Measurements from ENCODE around the gene GPSM1.
"Not testable (repeated sequence)": the region's sequence is repeated elsewhere in the genome, so short reads cannot be mapped to it uniquely, and the experiment has no call there.

GPSM1 gene

DNA sequence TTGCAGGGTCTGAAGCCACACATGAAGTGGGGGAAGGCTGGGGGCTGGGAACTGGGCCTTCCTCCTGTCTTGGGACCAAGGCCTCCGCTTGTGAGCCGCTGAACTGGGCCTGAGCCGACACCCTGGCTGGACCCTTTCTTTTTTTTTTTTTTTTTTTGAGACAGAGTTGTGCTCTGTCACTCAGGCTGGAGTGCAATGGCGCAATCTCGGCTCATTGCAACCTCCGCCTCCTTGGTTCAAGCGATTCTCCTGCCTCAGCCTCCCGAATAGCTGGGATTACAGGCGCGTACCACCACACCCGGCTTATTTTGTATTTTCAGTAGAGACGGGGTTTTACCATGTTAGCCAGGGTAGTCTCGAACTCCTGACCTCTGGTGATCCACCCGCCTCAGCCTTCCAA, 8.1 kb upstream of the GPSM1 start:
- DNase-seq: not testable (repeated sequence)

DNA sequence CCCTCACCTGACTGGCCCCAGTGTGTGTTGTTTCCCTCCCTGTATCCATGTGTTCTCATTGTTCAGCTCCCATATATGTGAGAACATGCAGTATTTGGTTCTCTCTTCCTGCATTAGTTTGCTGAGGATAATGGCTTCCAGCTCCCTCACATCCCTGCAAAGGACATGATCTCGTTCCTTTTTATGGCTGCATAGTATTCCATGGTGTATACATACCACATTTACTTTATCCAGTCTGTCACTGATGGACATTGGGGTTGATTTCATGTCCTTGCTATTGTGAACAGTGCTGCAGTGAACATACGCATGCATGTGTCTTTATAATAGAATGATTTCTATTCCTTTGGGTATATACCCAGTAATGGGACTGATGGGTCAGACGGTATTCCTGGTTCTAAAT, 7.4 kb upstream of the GPSM1 start:
- not testable (repeated sequence) for DNase-seq

DNA sequence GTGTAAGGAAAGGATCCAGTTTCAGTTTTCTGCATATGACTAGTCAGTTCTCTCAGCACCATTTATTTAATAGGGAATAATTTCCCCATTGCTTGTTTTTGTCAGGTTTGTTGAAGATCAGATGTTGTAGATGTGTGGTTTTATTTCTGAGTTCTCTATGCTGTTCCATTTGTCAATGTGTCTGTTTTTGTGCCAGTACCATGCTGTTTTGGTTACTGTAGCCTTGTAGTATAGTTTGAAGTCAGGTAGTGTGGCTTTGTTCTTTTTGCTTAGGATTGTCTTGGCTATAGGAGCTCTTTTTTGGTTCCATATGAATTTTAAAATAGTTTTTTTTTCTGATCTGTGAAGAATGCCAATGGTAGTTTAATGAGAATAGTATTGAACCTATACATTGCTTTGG, 6.4 kb upstream of the GPSM1 start:
- not testable (repeated sequence) for DNase-seq

- DNase-seq: no peak
Observed at GRCh38 chr9:136321561-136321960, 5.8 kb upstream of the GPSM1 start.

DNA sequence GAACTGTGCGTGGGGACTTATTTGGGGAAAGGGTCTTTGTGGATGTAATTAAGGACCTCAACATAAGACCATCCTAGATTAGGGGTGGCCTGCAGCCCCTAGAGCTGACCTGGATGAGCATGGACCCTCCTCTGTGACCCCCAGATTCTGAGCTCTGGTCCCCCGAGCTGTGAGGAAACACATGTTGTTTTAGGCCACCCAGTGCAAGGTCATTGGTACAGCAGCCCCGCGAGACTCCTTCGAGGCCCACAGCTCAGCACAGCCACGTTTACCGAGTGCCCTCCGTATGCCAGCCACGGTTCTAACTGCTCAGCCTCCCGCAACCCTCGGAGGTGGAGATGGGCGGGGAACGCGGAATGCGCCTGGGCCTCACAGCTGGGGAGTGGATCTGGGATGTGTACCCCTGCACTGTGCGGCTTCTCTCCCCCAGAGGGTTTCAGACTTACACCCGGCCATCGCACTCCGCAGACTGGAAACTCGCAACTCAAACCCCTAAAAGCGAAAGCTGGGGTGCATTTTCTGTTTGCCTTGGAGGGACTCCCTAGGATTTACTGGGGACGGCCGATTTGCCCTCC, 4.5 kb upstream of the GPSM1 start:
- no peak for DNase-seq

DNA sequence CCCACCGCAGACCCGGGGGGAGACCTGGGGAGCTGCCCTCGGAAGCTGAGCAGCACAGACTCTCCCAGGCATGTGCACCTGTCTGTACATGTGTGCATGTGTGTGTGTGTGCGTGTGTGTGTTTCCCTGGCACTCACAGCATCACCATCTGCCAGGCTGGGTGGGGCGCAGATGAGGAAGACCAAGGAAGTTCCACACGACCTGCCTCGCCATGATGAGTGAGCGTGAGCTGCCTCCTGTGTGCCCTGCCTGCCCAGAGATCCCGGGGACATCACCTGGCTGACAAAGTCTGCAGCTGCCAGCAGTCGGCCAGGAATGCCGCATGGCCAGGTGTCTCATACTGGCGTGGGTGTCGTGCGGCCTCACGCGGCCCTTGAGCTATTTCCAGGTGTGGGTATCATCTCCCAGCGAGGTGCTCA, 4.0 kb upstream of the GPSM1 start:
- no peak for DNase-seq

GRCh38 chr9:136324501-136325300, 2.6 kb upstream of the GPSM1 start:
- no peak for DNase-seq

- DNase-seq: no peak
Observed at GRCh38 chr9:136325358-136325757, 2.0 kb upstream of the GPSM1 start.

GRCh38 chr9:136326061-136326760, 1.1 kb upstream of the GPSM1 start:
- DNase-seq: no peak

DNA sequence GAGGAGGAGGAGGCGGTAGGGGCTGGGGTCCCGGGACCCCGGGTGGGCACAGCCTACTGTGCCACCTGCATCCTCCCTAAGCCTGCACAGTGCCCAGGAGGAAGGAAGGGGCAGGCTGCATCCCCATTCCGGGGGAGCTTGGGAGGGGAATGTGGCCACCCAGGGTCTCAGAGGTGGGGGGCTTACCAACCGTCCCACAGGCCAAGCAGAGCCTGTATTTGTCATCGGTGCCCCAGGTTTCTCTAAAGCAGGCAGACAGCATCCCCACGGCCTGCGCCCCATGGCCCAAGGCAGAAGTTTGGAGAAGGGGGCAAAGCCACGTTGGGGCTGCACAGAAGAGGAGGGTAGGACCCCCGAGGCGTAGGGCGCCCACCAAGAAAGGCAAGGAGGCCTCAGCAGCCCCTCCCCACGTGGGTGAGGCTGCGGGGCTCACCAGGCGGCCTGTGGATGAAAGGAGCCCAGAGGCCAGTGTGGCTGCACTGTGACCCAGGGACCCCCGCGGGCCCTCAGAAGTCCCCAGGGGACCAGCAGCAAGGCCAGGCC, 507 bp upstream of the GPSM1 start:
- DNase-seq: no peak

DNA sequence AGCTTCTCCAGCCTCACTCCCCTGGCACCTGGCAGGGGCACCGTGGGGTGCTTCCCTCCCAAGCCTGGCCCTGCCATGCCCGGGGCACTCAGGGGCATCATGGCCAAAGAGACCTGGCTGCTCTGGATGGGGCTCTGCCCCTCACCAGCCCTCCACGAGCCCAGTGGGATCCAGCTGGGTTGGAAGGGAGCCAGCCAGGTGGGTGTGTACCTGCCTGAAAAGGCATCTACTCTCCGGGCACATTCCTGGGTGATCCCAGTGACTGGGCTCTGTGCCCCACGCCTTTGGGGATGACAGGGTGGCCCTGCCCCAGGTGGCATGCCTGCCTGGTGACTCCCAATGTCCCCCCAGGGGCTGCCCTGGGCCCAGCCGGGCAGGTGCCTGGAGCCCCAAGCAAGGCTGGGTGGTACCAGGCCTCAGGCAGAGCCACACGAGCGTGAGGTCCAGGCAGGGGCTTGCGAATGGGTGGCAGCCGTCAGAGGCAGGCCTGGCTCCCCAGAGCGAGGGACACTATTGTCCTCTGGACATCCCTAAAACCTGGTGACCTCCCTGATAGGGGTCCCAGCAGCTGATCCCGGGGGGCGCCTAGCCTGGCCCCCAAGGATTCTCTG, 777 bp downstream of the GPSM1 start:
- no peak for DNase-seq

- DNase-seq: peak; percentile 20
Observed at GRCh38 chr9:136328622-136329041, 1.3 kb downstream of the GPSM1 start.

GRCh38 chr9:136329211-136329627, 1.9 kb downstream of the GPSM1 start:
- no peak for DNase-seq

GRCh38 chr9:136329636-136330405, 2.5 kb downstream of the GPSM1 start:
- DNase-seq: no peak

- no peak for DNase-seq
Observed at GRCh38 chr9:136330406-136330990, 3.2 kb downstream of the GPSM1 start.

DNA sequence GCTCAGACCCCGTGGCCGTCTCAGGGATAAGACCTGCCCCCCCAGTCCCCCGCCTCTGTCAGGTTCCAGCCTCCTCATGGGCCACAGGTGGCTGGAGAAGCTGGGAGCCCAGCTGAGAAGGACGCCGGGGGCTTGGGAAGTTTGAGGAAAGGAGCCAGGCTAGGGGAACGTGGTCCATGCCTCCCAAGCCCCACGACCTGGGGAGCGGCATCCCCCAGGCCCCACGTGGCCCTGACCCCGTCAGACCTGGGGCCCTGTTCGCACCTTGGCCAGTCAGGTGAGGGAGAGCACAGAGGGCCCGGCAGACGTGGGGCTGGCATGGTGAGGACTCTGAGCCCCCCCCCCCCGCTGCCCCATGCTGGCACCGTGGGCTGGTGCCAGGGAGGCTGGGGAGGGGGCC, 3.7 kb downstream of the GPSM1 start:
- no peak for DNase-seq

GRCh38 chr9:136331556-136332481, 4.5 kb downstream of the GPSM1 start:
- no peak for DNase-seq

GRCh38 chr9:136332482-136332983, 5.2 kb downstream of the GPSM1 start:
- no peak for DNase-seq

DNA sequence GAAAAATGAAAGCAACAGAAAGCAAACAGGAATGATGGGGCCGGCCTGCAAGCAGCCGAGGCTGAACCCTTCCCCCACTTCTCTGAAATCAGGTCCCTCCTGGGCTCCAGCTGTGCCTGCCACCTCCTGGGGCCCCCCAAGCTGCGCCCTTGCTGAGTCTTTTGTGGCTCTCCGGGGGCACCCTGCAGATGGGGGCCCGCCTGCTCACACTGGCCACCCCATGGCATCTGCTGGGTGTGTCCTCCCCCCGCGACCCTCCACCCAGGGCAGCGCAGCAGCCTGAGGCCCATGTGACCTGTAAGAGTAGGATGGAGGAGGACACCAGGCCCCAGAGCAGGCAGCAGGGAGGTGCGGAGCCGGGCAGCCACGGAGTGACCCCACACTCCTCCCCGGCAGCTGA, 5.7 kb downstream of the GPSM1 start:
- DNase-seq: no peak

GRCh38 chr9:136333486-136333885, 6.1 kb downstream of the GPSM1 start:
- DNase-seq: no peak

DNA sequence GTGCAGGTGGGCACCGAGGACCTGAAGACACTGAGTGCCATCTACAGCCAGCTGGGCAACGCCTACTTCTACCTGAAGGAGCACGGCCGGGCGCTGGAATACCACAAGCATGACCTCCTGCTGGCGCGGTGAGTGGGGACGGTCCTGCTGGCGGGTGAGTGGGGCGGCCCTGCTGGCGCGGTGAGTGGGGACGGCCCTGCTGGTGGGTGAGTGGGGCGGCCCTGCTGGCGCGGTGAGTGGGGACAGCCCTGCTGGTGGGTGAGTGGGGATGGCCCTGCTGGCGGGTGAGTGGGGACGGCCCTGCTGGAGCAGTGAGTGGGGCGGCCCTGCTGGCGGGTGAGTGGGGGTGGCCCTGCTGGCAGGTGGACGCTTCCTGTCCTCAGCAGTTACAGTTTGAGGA, 7.2 kb downstream of the GPSM1 start:
- no peak for DNase-seq

Measured in KG1 (cell line).